ENCODE results near the gene CA14.

CA14 gene

GRCh38 chr1:150282558-150282958, 25.0 kb downstream of the CA14 start:
- H3K4me3 ChIP-seq: peak overlapping the region; percentile 81
- no peak for TF ChIP-seq CTCF (IDR thresholded peaks at IDR 0.05)
- H3K27ac ChIP-seq: peak overlapping the region; percentile 67 to 98
- DNase-seq (ENCODE audit: low spot score): no peak

DNA sequence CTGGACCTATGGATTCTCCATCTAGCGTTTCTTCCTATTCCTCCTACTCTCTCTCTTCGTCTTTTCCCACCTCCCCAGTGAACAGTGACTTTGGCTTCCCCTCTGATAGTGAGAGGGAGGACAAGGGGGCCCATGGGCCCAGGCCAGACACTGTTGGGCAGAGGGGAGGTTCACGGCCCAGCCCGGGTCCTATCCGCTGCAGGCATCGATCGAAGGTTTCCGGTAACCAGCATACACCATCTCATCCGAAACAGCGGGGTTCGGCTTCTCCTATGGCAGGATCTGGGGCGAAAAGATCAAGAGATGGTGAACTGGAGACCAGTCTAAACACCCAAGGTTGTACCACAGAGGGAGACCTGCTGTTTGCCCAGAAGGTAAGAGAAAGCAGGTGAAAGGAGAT, 25.7 kb downstream of the CA14 start:
- no peak for DNase-seq (ENCODE audit: low spot score)
- no peak for TF ChIP-seq CTCF (IDR thresholded peaks at IDR 0.05)
- H3K27ac ChIP-seq: peak overlapping the region; percentile 67 to 98
- H3K4me3 ChIP-seq: peak overlapping the region; percentile 81

DNA sequence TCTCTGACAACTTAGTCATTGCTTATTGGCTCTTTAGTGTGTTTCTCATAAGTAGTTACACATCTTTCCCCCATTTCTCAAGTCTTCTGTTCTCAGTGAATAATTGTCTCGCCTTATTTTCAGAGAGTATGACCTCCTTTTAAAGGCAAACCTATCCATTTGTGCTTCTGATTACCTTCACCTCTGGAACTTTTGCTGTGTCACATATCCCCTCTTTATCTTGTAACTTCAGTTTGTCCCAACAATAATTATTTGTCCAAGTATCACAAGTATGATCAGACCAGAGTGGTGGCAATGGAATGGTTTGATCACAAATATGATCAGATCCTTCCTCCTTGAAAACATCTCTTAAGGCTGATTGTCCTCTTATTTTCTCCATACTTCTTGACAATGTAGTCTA, 30.8 kb downstream of the CA14 start:
- H3K27ac ChIP-seq: no peak overlapping the region
- TF ChIP-seq CTCF (IDR thresholded peaks at IDR 0.05): no peak
- H3K4me3 ChIP-seq: no peak overlapping the region
- no peak for DNase-seq (ENCODE audit: low spot score)

- no peak for TF ChIP-seq CTCF (IDR thresholded peaks at IDR 0.05)
- H3K4me3 ChIP-seq: no peak overlapping the region
- no peak overlapping the region for H3K27ac ChIP-seq
- DNase-seq (ENCODE audit: low spot score): no peak
Measured at GRCh38 chr1:150288822-150289221, 31.2 kb downstream of the CA14 start.

DNA sequence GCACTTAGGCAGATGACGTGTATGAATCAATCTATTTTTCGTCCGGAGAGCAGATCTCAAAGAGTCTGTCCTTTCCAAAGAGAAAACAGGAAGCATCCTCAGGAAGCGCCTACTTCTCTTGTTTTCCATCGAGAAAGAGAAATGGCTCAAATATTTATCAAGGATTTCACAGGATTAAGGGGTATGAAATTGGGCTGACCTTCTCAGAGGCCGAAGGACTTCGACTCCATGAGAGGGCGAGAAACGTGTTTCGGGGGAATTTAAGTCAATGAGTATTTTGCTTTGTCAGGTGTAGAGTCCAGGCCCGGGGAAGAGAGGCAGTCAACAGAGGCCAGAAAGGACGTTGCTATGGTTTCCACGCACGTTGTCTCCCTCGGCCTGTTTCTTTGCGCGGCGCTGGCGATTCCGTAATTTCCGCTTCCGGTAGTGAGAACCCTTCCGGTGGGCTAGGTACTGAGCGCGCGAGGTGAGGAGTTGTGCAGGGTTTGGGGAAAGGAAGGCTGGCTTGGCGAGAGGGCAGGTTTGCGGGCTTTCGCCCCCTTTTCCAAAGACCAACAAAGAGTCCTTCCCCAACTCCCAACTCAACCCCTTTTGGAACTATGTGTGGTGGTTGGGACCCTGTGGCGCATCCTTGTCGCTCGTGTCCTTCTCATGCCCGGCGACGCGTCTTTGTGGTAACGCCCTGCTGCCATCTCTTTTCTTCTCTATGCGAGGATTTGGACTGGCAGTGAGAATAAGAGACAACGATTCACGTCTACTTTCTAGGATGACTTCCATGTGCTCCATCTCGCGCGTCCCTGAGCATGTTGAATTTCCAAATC, 36.1 kb downstream of the CA14 start, which contains the start of gene MRPS21:
TSS of gene MRPS21 (plus strand) at position 429 of the 821 bp plus-strand sequence. CDS start 506 bp downstream, outside the sequence.
- TF ChIP-seq CTCF (IDR thresholded peaks at IDR 0.05): no peak
- Histone ChIP-seq H3K4me3 (peak within 1 kb of the TSS; percentile 86), H3K27ac (peak within 1 kb of the TSS; percentile 77 to 87)
- peak; percentile 95 for DNase-seq (ENCODE audit: low spot score)

DNA sequence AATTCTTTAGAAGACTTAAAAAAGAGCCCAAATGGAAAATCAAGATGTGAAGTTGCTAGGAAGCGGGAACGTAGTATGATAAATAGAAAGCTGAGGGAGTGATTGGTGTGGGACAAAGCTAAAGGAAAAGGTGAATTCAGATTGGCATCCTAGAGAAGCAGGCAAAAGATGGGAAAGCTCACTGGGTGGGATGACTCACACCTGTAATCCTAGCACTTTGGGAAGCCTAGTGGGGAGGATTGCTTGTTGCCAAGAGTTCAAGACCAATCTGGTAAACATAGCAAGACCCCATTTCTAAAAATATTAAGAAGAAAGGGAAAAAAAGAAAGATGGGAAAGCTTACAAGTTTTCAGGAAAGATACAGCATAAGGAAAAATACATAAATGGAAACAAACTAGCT, 37.9 kb downstream of the CA14 start:
- Histone ChIP-seq H3K4me3 (no peak overlapping the region), H3K27ac (no peak overlapping the region)
- no peak for TF ChIP-seq CTCF (IDR thresholded peaks at IDR 0.05)
- no peak for DNase-seq (ENCODE audit: low spot score)

DNA sequence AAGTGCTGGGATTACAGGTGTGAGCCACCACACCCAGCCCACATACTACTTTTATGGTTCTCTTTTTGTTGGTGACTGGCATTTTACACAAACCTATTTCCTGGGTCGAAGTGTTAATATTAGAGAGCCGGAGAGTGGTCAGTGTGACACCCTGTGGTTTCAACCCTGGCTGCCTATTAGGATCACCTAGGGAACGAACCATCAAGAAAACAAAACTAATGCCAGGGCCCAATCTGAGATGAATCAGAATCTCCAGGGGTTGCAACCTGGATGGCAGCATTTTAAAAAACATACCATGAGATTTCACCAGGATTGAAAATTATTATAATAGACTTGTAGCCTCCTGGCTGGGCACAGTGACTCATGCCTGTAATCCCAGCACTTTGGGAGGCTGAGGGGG, 42.1 kb downstream of the CA14 start:
- TF ChIP-seq CTCF (IDR thresholded peaks at IDR 0.05): no peak
- DNase-seq (ENCODE audit: low spot score): no peak
- H3K4me3 ChIP-seq: no peak overlapping the region
- no peak overlapping the region for H3K27ac ChIP-seq
